LNCAP (cell line): ENCODE results near the gene FREM1.

Experiments
- CTCF ChIP-seq: fragments of 450-650 bp; IDR thresholded peaks from 2 replicates; pipeline ENCODE4 v1.5.1; 2017; ENCODE audit warnings: mild to moderate bottlenecking

Gene FREM1

GRCh38 chr9:14868418-14868771 is 41.8 kb downstream of the FREM1 start:
- TF ChIP-seq CTCF, result no peak

- TF ChIP-seq CTCF, result no peak
Observed at GRCh38 chr9:14866200-14866749, 44.0 kb downstream of the FREM1 start.

- no peak for TF ChIP-seq CTCF
Observed at GRCh38 chr9:14864309-14864708, 45.9 kb downstream of the FREM1 start.

DNA sequence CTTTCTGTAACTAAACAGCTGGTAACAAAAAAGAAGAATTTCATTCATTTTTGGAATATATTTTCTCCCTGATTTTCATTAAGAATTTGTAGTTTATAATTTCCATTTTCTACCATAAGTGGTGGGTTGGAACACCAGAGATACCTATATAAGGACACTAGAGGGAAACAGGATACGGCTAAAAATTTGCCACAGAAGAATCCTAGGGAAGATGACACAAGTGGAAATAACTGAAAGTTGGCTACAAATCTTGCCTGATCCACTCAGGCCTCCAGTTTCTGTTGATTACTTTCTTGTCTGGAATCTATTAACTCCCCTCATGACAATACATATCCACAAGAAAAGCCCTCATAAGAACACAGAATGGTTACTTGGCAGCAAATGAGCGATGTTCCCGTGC is 46.8 kb downstream of the FREM1 start:
- TF ChIP-seq CTCF, result no peak

DNA sequence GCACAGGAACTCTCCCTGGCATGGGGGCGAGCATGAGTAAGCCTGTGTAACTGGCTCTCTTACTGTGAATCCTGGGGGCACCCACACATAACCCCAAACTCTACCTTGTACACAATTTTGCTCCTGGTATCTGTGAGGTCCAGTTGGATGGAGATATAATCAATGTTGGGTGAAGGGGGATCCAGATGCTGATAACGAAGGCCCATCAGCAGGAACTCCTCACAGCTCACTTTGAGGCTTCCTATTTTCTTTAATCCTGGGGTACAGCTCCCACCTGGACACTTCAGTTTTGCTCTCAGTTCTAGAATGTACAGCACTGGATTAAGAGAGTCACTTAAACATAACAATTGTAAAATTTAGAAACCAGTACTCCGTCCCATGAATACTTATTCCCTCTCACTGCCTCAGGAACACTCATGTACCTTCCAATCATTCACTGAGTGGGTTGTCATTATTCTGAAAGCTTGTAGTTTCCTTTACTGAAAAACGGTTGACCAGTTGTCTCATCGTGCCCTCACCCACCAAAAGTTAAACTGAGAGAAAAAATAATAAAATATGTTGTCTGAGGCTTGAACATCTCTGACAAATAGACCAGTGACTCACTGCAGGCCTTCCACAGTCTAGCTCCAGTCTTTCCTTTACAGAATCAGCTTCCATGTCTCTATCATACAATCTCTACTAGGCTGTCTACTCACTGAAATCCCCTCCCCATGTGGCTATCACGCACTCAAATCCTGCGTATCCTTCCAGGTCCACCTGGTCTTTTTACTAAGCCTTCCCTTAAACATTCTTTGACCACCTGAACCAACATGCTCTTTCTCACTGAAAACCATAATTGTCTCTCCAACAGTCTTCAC is 52.6 kb downstream of the FREM1 start:
- TF ChIP-seq CTCF, result no peak

DNA sequence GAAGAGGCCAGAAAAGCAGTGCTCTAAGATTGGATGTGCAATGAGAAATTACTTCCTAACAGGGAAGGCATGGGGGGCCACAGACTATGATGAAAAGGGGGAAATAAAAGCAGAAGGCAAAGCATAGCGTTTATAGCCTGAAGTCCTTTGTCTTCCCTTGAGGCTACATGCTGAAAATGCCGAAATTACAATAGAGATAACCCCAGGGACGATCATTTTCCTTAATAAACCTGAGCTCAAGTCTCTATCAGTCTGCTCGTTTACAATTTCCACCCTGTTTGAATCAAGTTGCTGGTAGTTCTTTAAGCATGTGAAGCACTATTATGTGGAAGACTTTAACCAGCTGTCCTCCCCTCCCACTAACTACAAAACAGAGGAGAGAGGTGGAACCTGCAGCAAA is 60.4 kb downstream of the FREM1 start:
- no peak for TF ChIP-seq CTCF

- no peak for TF ChIP-seq CTCF
Observed at GRCh38 chr9:14849296-14849695, 60.9 kb downstream of the FREM1 start.
